ENCODE results near the gene PPFIBP2. TPM values are rescaled to one million over a fixed set of nuclear protein-coding genes. Genes with fewer than 3 reads are reported as not detected.
A peak's percentile ranks its signal among the peaks of the same experiment; 100 is the strongest.

The PPFIBP2 gene
- total RNA-seq (10 to 100 TPM; 17.6 to 35.6 TPM), polyA plus RNA-seq (10 to 100 TPM; 14.1 to 31.7 TPM)
- long read RNA-seq, donor 1, partial matches to known transcripts, result 3 of 9 reads
- long read RNA-seq, donor 1, other reads (novel, unspliced or antisense), result 4 of 9 reads
- long read RNA-seq, donor 2, partial matches to known transcripts, result 1 of 4 reads
- long read RNA-seq, donor 2, other reads (novel, unspliced or antisense), result 3 of 4 reads

GRCh38 chr11:7513234-7514098, at the start of gene PPFIBP2:
PPFIBP2 (plus strand) TSS chr11:7513999; CDS start chr11:7549476, 35,477 bp downstream.
- DNase-seq (peak; percentile 91 to 95), ATAC-seq (ENCODE audit: low FRiP score) (peak; percentile 96)
- Histone ChIP-seq H3K27me3 (ENCODE audit: control insufficient read depth in 1 of 2, insufficient read depth in 2 of 2, low read length in 1 of 2) (no peaks in the 10 kb centered on the region), H3K4me1 (ENCODE audit: control insufficient read depth in 1 of 2, insufficient read depth in 2 of 2, low read length in 2 of 2) (peaks cover 0 to 3% of the 10 kb centered on the region in 2 donors), H3K36me3 (ENCODE audit: control insufficient read depth in 1 of 2, insufficient read depth in 2 of 2, low read length in 1 of 2) (no peaks in the 10 kb centered on the region), H3K9me3 (ENCODE audit: control insufficient read depth, low read length) (no peaks in the 10 kb centered on the region), H3K27ac (ENCODE audit: low read depth in 1 of 2, low read length in 2 of 2) (peak within 1 kb of the TSS; percentile 71 to 96), H3K4me3 (ENCODE audit: low read length in 2 of 2) (peak within 1 kb of the TSS; percentile 38 to 87)
- intact Hi-C loops (cut with DNase I), result loop anchor here (5.0 kb wide), 1 partner anchor 159 kb away; the partner anchor contains the start of gene CYB5R2 (in 2 of the 2)
- WGBS, 2 donors, result 0% methylated on average over 53 to 79 of the region's 79 CpGs

DNA sequence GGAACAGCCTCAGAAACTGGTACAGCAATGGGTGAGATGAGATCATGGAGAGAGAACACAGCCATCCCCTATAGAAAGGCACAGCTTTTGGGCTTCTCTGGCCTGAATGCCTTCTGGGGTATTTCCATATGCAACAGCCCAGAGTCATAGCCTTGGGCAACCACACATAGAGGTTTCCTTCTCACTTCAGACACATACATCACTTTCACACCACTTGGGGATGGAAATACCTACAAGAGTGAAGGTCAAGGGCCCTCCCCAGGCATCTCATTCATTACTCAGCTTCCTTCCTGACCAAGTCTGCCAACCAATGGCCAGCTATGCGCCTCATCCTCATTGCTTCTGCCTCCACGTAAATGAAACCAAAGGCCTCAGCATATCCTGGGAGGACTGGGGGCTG, 46.1 kb upstream of the PPFIBP2 start:
- Histone ChIP-seq H3K4me1 (ENCODE audit: control insufficient read depth in 1 of 2, insufficient read depth in 2 of 2, low read length in 2 of 2) (no peaks in the 10 kb centered on the region), H3K9me3 (ENCODE audit: control insufficient read depth, low read length) (no peaks in the 10 kb centered on the region), H3K27me3 (ENCODE audit: control insufficient read depth in 1 of 2, insufficient read depth in 2 of 2, low read length in 1 of 2) (no peaks in the 10 kb centered on the region), H3K4me3 (ENCODE audit: low read length in 2 of 2) (no peak overlapping the region), H3K36me3 (ENCODE audit: control insufficient read depth in 1 of 2, insufficient read depth in 2 of 2, low read length in 1 of 2) (no peaks in the 10 kb centered on the region), H3K27ac (ENCODE audit: low read depth in 1 of 2, low read length in 2 of 2) (no peak overlapping the region)
- DNase-seq (no peak), ATAC-seq (ENCODE audit: low FRiP score) (no peak)
- intact Hi-C loops (cut with DNase I), result no loop called here
- WGBS, 2 donors, result 90 to 91% methylated on average over 2 of the region's 2 CpGs

- no peaks in the 10 kb centered on the region for H3K27me3 ChIP-seq (ENCODE audit: control insufficient read depth in 1 of 2, insufficient read depth in 2 of 2, low read length in 1 of 2)
- H3K4me1 ChIP-seq (ENCODE audit: control insufficient read depth in 1 of 2, insufficient read depth in 2 of 2, low read length in 2 of 2), result no peaks in the 10 kb centered on the region
Observed at GRCh38 chr11:7469351-7469865, 44.4 kb upstream of the PPFIBP2 start.

GRCh38 chr11:7471071-7471470, 42.7 kb upstream of the PPFIBP2 start:
- no peak for ATAC-seq (ENCODE audit: low FRiP score)
- Histone ChIP-seq H3K36me3 (ENCODE audit: control insufficient read depth in 1 of 2, insufficient read depth in 2 of 2, low read length in 1 of 2) (no peaks in the 10 kb centered on the region), H3K9me3 (ENCODE audit: control insufficient read depth, low read length) (no peaks in the 10 kb centered on the region), H3K4me3 (ENCODE audit: low read length in 2 of 2) (no peak overlapping the region), H3K27ac (ENCODE audit: low read depth in 1 of 2, low read length in 2 of 2) (no peak overlapping the region), H3K4me1 (ENCODE audit: control insufficient read depth in 1 of 2, insufficient read depth in 2 of 2, low read length in 2 of 2) (no peaks in the 10 kb centered on the region), H3K27me3 (ENCODE audit: control insufficient read depth in 1 of 2, insufficient read depth in 2 of 2, low read length in 1 of 2) (no peaks in the 10 kb centered on the region)
- 90 to 94% methylated on average over 7 of the region's 7 CpGs for WGBS, 2 donors
- no peak for DNase-seq
- intact Hi-C loops (cut with DNase I), result no loop called here

More at GRCh38 chr11:7469351-7469865, 44.4 kb upstream of the PPFIBP2 start:
- no peak overlapping the region for H3K27ac ChIP-seq (ENCODE audit: low read depth in 1 of 2, low read length in 2 of 2)
- no peaks in the 10 kb centered on the region for H3K9me3 ChIP-seq (ENCODE audit: control insufficient read depth, low read length)
- H3K4me3 ChIP-seq (ENCODE audit: low read length in 2 of 2), result no peak overlapping the region
- ATAC-seq (ENCODE audit: low FRiP score) (no peak), DNase-seq (no peak)
- 86 to 95% methylated on average over 5 of the region's 5 CpGs for WGBS, 2 donors
- no peaks in the 10 kb centered on the region for H3K36me3 ChIP-seq (ENCODE audit: control insufficient read depth in 1 of 2, insufficient read depth in 2 of 2, low read length in 1 of 2)
- intact Hi-C loops (cut with DNase I), result no loop called here

DNA sequence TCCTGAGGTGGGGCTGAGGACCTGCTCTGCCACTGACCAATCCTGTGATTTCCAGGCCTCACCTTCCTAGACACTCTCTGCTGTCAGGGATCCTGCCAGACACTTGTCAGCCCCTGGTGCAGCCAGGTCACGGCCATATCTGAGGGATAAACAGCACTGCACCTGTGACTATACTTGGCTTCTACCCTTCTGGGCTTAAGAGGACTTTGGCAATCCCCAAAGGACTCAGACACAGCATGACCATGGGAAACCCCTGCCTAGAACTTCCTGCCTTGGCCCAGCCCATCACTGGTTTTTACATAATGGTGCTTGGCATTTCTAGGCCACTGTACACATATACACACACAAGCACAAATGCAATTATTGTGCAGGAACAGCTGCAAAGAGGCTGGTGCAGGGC, 40.1 kb upstream of the PPFIBP2 start:
- no peaks in the 10 kb centered on the region for H3K36me3 ChIP-seq (ENCODE audit: control insufficient read depth in 1 of 2, insufficient read depth in 2 of 2, low read length in 1 of 2)
- ATAC-seq (ENCODE audit: low FRiP score) (no peak), DNase-seq (no peak)
- no peak overlapping the region for H3K4me3 ChIP-seq (ENCODE audit: low read length in 2 of 2)
- no peaks in the 10 kb centered on the region for H3K4me1 ChIP-seq (ENCODE audit: control insufficient read depth in 1 of 2, insufficient read depth in 2 of 2, low read length in 2 of 2)
- H3K9me3 ChIP-seq (ENCODE audit: control insufficient read depth, low read length), result no peaks in the 10 kb centered on the region
- H3K27me3 ChIP-seq (ENCODE audit: control insufficient read depth in 1 of 2, insufficient read depth in 2 of 2, low read length in 1 of 2), result no peaks in the 10 kb centered on the region
- intact Hi-C loops (cut with DNase I), result no loop called here
- WGBS, 2 donors, result 65 to 89% methylated on average over 1 of the region's 1 CpG
- no peak overlapping the region for H3K27ac ChIP-seq (ENCODE audit: low read depth in 1 of 2, low read length in 2 of 2)

DNA sequence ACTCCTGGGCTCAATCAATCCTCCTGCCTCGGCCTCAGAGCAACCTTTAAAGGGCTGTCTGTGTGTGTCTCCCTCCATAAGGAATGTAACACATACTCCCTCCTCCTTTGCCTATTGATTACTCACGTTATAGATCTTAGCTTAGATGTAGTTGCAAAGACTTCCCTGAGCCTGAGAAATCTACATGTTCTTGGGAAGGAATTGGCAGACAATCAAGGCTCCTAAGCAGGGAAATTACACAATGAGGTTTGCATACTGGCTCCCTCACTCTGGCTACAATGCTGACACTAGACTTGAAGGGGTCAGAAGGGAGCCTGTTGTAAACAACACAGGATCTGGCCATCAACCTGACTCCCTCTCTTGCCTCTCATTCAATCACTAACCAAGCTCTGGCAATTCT, 33.7 kb upstream of the PPFIBP2 start:
- intact Hi-C loops (cut with DNase I), result no loop called here
- DNase-seq (no peak), ATAC-seq (ENCODE audit: low FRiP score) (no peak)
- no peak overlapping the region for H3K27ac ChIP-seq (ENCODE audit: low read depth in 1 of 2, low read length in 2 of 2)
- no peaks in the 10 kb centered on the region for H3K9me3 ChIP-seq (ENCODE audit: control insufficient read depth, low read length)
- no peaks in the 10 kb centered on the region for H3K4me1 ChIP-seq (ENCODE audit: control insufficient read depth in 1 of 2, insufficient read depth in 2 of 2, low read length in 2 of 2)
- no peaks in the 10 kb centered on the region for H3K27me3 ChIP-seq (ENCODE audit: control insufficient read depth in 1 of 2, insufficient read depth in 2 of 2, low read length in 1 of 2)
- H3K36me3 ChIP-seq (ENCODE audit: control insufficient read depth in 1 of 2, insufficient read depth in 2 of 2, low read length in 1 of 2), result no peaks in the 10 kb centered on the region
- 61 to 65% methylated on average over 2 of the region's 2 CpGs for whole genome bisulfite sequencing, 2 donors
- H3K4me3 ChIP-seq (ENCODE audit: low read length in 2 of 2), result no peak overlapping the region

GRCh38 chr11:7484131-7484530, 29.7 kb upstream of the PPFIBP2 start:
- peaks cover 0 to 5% of the 10 kb centered on the region in 2 donors for H3K36me3 ChIP-seq (ENCODE audit: control insufficient read depth in 1 of 2, insufficient read depth in 2 of 2, low read length in 1 of 2)
- H3K4me1 ChIP-seq (ENCODE audit: control insufficient read depth in 1 of 2, insufficient read depth in 2 of 2, low read length in 2 of 2), result peaks cover 0 to 4% of the 10 kb centered on the region in 2 donors
- H3K4me3 ChIP-seq (ENCODE audit: low read length in 2 of 2), result no peak overlapping the region
- H3K9me3 ChIP-seq (ENCODE audit: control insufficient read depth, low read length), result no peaks in the 10 kb centered on the region
- WGBS, 2 donors, result 76 to 83% methylated on average over 3 of the region's 3 CpGs
- DNase-seq (no peak), ATAC-seq (ENCODE audit: low FRiP score) (no peak)
- H3K27ac ChIP-seq (ENCODE audit: low read depth in 1 of 2, low read length in 2 of 2), result no peak overlapping the region
- H3K27me3 ChIP-seq (ENCODE audit: control insufficient read depth in 1 of 2, insufficient read depth in 2 of 2, low read length in 1 of 2), result no peaks in the 10 kb centered on the region
- intact Hi-C loops (cut with DNase I), result loop anchor here in 1 of 2 donors (1.0 kb wide), 1 partner anchor 38 kb away; no protein-coding TSS in a partner anchor

DNA sequence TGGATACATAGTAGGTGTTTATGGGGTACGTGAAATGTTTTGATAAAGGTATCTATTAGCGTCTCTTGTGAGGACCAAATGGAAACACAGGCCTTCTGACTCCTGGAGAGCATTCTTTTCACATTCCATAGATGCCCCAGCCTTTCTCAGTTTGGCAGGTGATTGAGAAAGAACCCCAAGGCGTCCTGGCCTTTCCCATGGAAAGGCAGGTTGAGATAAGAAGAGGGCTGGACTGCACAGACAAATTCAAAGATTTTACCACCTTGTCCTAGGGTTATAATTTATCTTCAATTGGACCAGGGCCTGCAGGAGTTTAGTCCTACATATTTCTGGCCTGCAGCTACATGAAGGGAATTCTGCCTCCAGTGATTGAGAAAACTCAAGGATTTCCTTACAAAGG, 29.2 kb upstream of the PPFIBP2 start:
- DNase-seq, result no peak
- Histone ChIP-seq H3K27ac (ENCODE audit: low read depth in 1 of 2, low read length in 2 of 2) (no peak overlapping the region), H3K36me3 (ENCODE audit: control insufficient read depth in 1 of 2, insufficient read depth in 2 of 2, low read length in 1 of 2) (peaks cover 0 to 5% of the 10 kb centered on the region in 2 donors), H3K27me3 (ENCODE audit: control insufficient read depth in 1 of 2, insufficient read depth in 2 of 2, low read length in 1 of 2) (no peaks in the 10 kb centered on the region), H3K4me3 (ENCODE audit: low read length in 2 of 2) (no peak overlapping the region), H3K9me3 (ENCODE audit: control insufficient read depth, low read length) (no peaks in the 10 kb centered on the region), H3K4me1 (ENCODE audit: control insufficient read depth in 1 of 2, insufficient read depth in 2 of 2, low read length in 2 of 2) (peaks cover 0 to 4% of the 10 kb centered on the region in 2 donors)
- intact Hi-C loops (cut with DNase I), result loop anchor here in 1 of 2 donors (1.0 kb wide), 1 partner anchor 38 kb away; no protein-coding TSS in a partner anchor
- 44 to 54% methylated on average over 3 of the region's 3 CpGs for WGBS, 2 donors
- ATAC-seq (ENCODE audit: low FRiP score), result no peak

Data from aorta (tissue), 5 donors.